WTC11 (cell line): Measurements from ENCODE around the gene LPAR2. TPM values are rescaled to one million over a fixed set of nuclear protein-coding genes. Genes with fewer than 3 reads are reported as not detected.

Experiments
- ATAC-seq: fragments of 200-7000 bp; cut with Tn5 transposase; 2 replicates; pipeline ENCODE4 v1.10.0; 2021; ENCODE audit warnings: mild to moderate bottlenecking, moderate library complexity
- CTCF ChIA-PET: fragments of 300-600 bp; sonication (Branson Sonifier 250); formaldehyde crosslinking; loops from one replicate; lab custom pipeline; 2021; ENCODE audit warnings: antibody characterized with exemption; lab: Charles Lee
- POLR2A ChIA-PET: fragments of 350-600 bp; sonication (Branson Sonifier 250); formaldehyde crosslinking; loops from one replicate; lab custom pipeline; 2021; ENCODE audit warnings: antibody characterized with exemption; lab: Charles Lee
- DNase-seq: peaks from one replicate; pipeline ENCODE4 v3.0.0; 2021; ENCODE audit warnings: low spot score
- H3K27ac Mint-ChIP-seq: 2 replicates; pipeline ENCODE4 v1.8.0; 2021; ENCODE audit warnings: mixed read lengths
- H3K27me3 Mint-ChIP-seq: 2 replicates; pipeline ENCODE4 v1.8.0; 2021; ENCODE audit warnings: low read depth, mild to moderate bottlenecking, moderate library complexity, mixed read lengths
- H3K36me3 Mint-ChIP-seq: 2 replicates; pipeline ENCODE4 v1.8.0; 2021; ENCODE audit warnings: mixed read lengths
- H3K4me1 Mint-ChIP-seq: 2 replicates; pipeline ENCODE4 v1.8.0; 2022; ENCODE audit warnings: mixed read lengths
- H3K4me3 Mint-ChIP-seq: 2 replicates; pipeline ENCODE4 v1.8.0; 2021; ENCODE audit warnings: mild to moderate bottlenecking, moderate library complexity, mixed read lengths
- H3K9me3 Mint-ChIP-seq: 2 replicates; pipeline ENCODE4 v1.8.0; 2021; ENCODE audit warnings: mixed read lengths
- ARID4B ChIP-seq: sonication (generic); formaldehyde crosslinking; IDR thresholded peaks from 2 replicates; pipeline ENCODE4 v1.8.0; 2023; ENCODE audit warnings: missing genetic modification reagents, mild to moderate bottlenecking, borderline replicate concordance
- ESRRA ChIP-seq: sonication (generic); formaldehyde crosslinking; IDR thresholded peaks from 2 replicates; pipeline ENCODE4 v1.8.1; 2022; ENCODE audit warnings: mild to moderate bottlenecking, missing genetic modification reagents, borderline replicate concordance
- GRHL2 ChIP-seq: fragments of 250-450 bp; sonication (Bioruptor Pico); IDR thresholded peaks from 2 replicates; pipeline ENCODE4 v1.8.0; 2022; ENCODE audit warnings: mild to moderate bottlenecking, moderate library complexity; ENCODE audit not compliant: insufficient replicate concordance, severe bottlenecking
- NR2C2 ChIP-seq: sonication (generic); formaldehyde crosslinking; IDR thresholded peaks from 2 replicates; pipeline ENCODE4 v1.8.0; 2022; ENCODE audit warnings: mild to moderate bottlenecking, missing genetic modification reagents
- RORB ChIP-seq: fragments of 250-450 bp; sonication (Bioruptor Pico); IDR thresholded peaks from 2 replicates; pipeline ENCODE4 v1.9.0; 2021; ENCODE audit warnings: mild to moderate bottlenecking
- SMAD3 ChIP-seq: sonication (generic); formaldehyde crosslinking; IDR thresholded peaks from 2 replicates; pipeline ENCODE4 v1.8.0; 2022; ENCODE audit warnings: missing genetic modification reagents, mild to moderate bottlenecking, borderline replicate concordance
- SP1 ChIP-seq: sonication (generic); formaldehyde crosslinking; conservative IDR thresholded peaks from 2 replicates; pipeline ENCODE4 v1.8.1; 2022; ENCODE audit warnings: missing genetic modification reagents
- TCF7 ChIP-seq: sonication (generic); formaldehyde crosslinking; IDR thresholded peaks from 2 replicates; pipeline ENCODE4 v1.8.0; 2022; ENCODE audit warnings: mild to moderate bottlenecking, low read depth, missing genetic modification reagents, moderate library complexity
- ZNF219 ChIP-seq: sonication (generic); formaldehyde crosslinking; IDR thresholded peaks from 2 replicates; pipeline ENCODE4 v1.8.0; 2023; ENCODE audit warnings: missing genetic modification reagents, mild to moderate bottlenecking, borderline replicate concordance
- ZNF232 ChIP-seq: sonication (generic); formaldehyde crosslinking; IDR thresholded peaks from 2 replicates; pipeline ENCODE4 v1.8.0; 2022; ENCODE audit warnings: mild to moderate bottlenecking, missing genetic modification reagents
- ZNF671 ChIP-seq: fragments of 250-450 bp; sonication (Bioruptor Pico); IDR thresholded peaks from 2 replicates; pipeline ENCODE4 v1.8.0; 2021; ENCODE audit warnings: mild to moderate bottlenecking
- total RNA-seq: library from RNA; stranded (reverse); gene quantifications from 3 replicates; pipeline ENCODE4 v1.2.3, GENCODE V29; 2021
- TF ChIP-seq, protein P1 (sequence below): sonication (generic); formaldehyde crosslinking; conservative IDR thresholded peaks from 2 replicates; pipeline ENCODE4 v1.8.1; 2023; ENCODE audit warnings: mild to moderate bottlenecking, low read depth, missing genetic modification reagents, moderate library complexity
- TF ChIP-seq, protein P2 (sequence below): sonication (generic); formaldehyde crosslinking; IDR thresholded peaks from 2 replicates; pipeline ENCODE4 v1.8.0; 2022; ENCODE audit warnings: mild to moderate bottlenecking, missing genetic modification reagents
- TF ChIP-seq, protein P3 (sequence below): sonication (generic); formaldehyde crosslinking; IDR thresholded peaks from 2 replicates; pipeline ENCODE4 v1.8.1; 2023; ENCODE audit warnings: mild to moderate bottlenecking, missing genetic modification reagents, moderate library complexity

The LPAR2 gene
- total RNA-seq, 1 experiment from 2014 or later, result 44.5 TPM

DNA sequence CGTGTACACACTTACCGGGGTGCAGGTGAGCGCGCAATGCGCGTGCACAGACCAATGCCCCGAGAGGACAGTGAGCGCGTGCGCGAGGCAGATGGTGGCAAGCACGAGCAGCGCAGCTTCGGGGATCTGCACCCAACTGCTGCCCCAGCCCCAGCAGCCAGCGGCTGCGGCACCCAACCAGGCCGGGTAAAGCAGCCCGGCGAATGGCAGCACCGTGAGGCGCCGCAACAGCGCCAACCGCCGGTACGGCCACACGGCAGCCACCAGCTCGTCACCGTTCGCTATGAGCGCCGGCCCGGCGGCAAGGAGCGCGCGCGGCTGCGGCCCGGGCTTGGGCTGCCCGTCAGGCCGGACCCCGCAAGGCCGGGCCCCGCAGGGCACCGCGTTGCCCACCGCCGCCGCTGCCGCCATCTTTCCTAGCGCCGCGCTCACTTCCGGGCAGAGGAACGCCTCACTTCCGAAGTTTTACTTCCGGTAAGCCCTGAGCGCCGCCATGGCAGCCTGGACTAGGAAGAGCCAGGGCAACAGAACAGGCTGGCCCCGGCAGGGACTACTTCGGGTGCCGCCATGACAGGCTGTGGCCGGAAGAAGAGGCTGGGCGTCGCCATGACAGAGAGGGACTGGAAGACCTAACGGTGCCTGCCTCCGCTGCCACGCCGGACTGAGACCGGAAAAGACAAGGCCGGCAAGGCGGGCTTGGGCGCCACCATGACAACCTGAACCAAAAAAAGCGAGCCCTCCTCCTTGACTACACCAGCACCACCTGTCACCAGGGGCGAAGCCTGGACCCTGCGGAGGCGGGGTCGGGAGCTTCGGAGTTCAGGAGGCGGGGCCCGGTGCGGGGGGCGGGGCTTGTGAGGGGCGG, 35.5 kb upstream of the LPAR2 start, which contains the start of gene ATP13A1 (continued):
- TF ChIP-seq, protein P1, sequence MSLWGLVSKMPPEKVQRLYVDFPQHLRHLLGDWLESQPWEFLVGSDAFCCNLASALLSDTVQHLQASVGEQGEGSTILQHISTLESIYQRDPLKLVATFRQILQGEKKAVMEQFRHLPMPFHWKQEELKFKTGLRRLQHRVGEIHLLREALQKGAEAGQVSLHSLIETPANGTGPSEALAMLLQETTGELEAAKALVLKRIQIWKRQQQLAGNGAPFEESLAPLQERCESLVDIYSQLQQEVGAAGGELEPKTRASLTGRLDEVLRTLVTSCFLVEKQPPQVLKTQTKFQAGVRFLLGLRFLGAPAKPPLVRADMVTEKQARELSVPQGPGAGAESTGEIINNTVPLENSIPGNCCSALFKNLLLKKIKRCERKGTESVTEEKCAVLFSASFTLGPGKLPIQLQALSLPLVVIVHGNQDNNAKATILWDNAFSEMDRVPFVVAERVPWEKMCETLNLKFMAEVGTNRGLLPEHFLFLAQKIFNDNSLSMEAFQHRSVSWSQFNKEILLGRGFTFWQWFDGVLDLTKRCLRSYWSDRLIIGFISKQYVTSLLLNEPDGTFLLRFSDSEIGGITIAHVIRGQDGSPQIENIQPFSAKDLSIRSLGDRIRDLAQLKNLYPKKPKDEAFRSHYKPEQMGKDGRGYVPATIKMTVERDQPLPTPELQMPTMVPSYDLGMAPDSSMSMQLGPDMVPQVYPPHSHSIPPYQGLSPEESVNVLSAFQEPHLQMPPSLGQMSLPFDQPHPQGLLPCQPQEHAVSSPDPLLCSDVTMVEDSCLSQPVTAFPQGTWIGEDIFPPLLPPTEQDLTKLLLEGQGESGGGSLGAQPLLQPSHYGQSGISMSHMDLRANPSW (CRISPR knock-in tag), result 0 out of 2 replicates have a peak, but pooled peaks have one; percentile 88

GRCh38 chr19:19662871-19663255, 34.8 kb upstream of the LPAR2 start:
- peak overlapping the region; percentile 87 for H3K27ac Mint-ChIP-seq
- H3K4me3 Mint-ChIP-seq, result peak overlapping the region; percentile 94
- DNase-seq (no peak), ATAC-seq (no peak)
- H3K27me3 Mint-ChIP-seq, result no peaks in the 10 kb centered on the region; the same call in 1 of the 2 replicates
- 0 out of 2 replicates have a peak, but pooled peaks have one; percentile 12 for TF ChIP-seq ZNF232 (CRISPR knock-in tag)
- TF ChIP-seq NR2C2 (CRISPR knock-in tag), result no peak
- no peak for TF ChIP-seq TCF7 (CRISPR knock-in tag)
- TF ChIP-seq, protein P2, sequence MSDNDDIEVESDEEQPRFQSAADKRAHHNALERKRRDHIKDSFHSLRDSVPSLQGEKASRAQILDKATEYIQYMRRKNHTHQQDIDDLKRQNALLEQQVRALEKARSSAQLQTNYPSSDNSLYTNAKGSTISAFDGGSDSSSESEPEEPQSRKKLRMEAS (CRISPR knock-in tag), result 0 out of 2 replicates have a peak, but pooled peaks have one; percentile 8
- no peak for TF ChIP-seq SMAD3 (CRISPR knock-in tag)
- H3K4me1 Mint-ChIP-seq, result peaks cover 23% of the 10 kb centered on the region
- no peaks in the 10 kb centered on the region for H3K9me3 Mint-ChIP-seq
- ChIA-PET POLR2A (no interaction called here), CTCF (interaction anchor here (1.4 to 2.1 kb wide), 2 partner anchors 19 to 131 kb away, joined by 6 to 10 read pairs; partner anchors contain the start of gene GMIP)
- H3K36me3 Mint-ChIP-seq, result peaks cover 21% of the 10 kb centered on the region

GRCh38 chr19:19662344-19662743, 34.3 kb upstream of the LPAR2 start:
- TF ChIP-seq GRHL2 (CRISPR knock-in tag) (no peak), ZNF671 (CRISPR knock-in tag) (no peak)
- TF ChIP-seq, protein P3, sequence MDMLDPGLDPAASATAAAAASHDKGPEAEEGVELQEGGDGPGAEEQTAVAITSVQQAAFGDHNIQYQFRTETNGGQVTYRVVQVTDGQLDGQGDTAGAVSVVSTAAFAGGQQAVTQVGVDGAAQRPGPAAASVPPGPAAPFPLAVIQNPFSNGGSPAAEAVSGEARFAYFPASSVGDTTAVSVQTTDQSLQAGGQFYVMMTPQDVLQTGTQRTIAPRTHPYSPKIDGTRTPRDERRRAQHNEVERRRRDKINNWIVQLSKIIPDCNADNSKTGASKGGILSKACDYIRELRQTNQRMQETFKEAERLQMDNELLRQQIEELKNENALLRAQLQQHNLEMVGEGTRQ, result no peak
- TF ChIP-seq, all 79 proteins: peak for 0
- DNase-seq (no peak), ATAC-seq (no peak)
- ChIA-PET POLR2A (interaction anchor here (0.6 kb wide), 1 partner anchor 199 kb away, joined by 3 read pairs; no protein-coding TSS in a partner anchor), CTCF (interaction anchor here (0.8 to 2.1 kb wide), 4 partner anchors 18 to 130 kb away, joined by 3 to 10 read pairs (median 5); partner anchors contain the start of gene GMIP)
- H3K4me3 Mint-ChIP-seq, result peak overlapping the region; percentile 94
- H3K9me3 Mint-ChIP-seq, result no peaks in the 10 kb centered on the region
- H3K4me1 Mint-ChIP-seq, result peaks cover 17% of the 10 kb centered on the region
- peaks cover 25% of the 10 kb centered on the region for H3K36me3 Mint-ChIP-seq
- H3K27me3 Mint-ChIP-seq, result no peaks in the 10 kb centered on the region
- H3K27ac Mint-ChIP-seq, result peak overlapping the region; percentile 87

GRCh38 chr19:19661675-19662251, 33.7 kb upstream of the LPAR2 start:
- CTCF ChIA-PET, result interaction anchor here (0.8 to 1.4 kb wide), 4 partner anchors 18 to 129 kb away, joined by 3 to 6 read pairs (median 4); partner anchors contain the start of gene GMIP
- no peaks in the 10 kb centered on the region for H3K27me3 Mint-ChIP-seq
- TF ChIP-seq ZNF219 (CRISPR knock-in tag) (no peak), ESRRA (CRISPR knock-in tag) (no peak), SP1 (CRISPR knock-in tag) (no peak), RORB (CRISPR knock-in tag) (no peak), ARID4B (CRISPR knock-in tag) (no peak)
- POLR2A ChIA-PET, result interaction anchor here (0.6 kb wide), 1 partner anchor 199 kb away, joined by 3 read pairs; no protein-coding TSS in a partner anchor
- H3K4me1 Mint-ChIP-seq, result peaks cover 17% of the 10 kb centered on the region
- ATAC-seq, result no peak
- peak overlapping the region; percentile 94 for H3K4me3 Mint-ChIP-seq
- H3K27ac Mint-ChIP-seq, result peak overlapping the region; percentile 87; the same call in 1 of the 2 replicates
- H3K9me3 Mint-ChIP-seq, result no peaks in the 10 kb centered on the region
- DNase-seq, result no peak
- H3K36me3 Mint-ChIP-seq, result peaks cover 30% of the 10 kb centered on the region
